NCI-H1048 (cell line): ENCODE data around the gene ARHGAP18.
"Not testable (repeated sequence)": the region's sequence is repeated elsewhere in the genome, so short reads cannot be mapped to it uniquely, and the experiment has no call there.

Experiments used
- DNase-seq: peaks from one replicate; lab custom pipeline; 2025; lab: John Stamatoyannopoulos, UW

The ARHGAP18 gene

DNA sequence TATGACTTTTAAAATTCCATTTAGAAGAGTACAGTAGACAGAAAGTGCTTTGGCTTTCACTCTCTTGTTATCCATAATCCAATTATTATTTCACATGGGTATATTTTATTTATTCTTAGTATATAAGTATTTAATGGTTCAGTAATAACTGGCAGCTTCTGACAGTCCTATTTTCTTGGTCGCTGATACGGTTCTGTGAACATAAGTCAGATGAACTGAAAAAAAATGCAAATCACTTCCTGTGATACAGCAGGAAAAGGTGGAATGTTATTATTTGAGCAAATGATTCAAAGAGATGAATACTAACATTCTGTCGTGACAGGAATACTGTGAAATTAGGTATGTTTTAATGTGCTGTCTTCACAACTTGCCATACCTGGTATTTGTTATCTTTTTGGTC is 132.3 kb downstream of the ARHGAP18 start:
- no peak for DNase-seq

DNA sequence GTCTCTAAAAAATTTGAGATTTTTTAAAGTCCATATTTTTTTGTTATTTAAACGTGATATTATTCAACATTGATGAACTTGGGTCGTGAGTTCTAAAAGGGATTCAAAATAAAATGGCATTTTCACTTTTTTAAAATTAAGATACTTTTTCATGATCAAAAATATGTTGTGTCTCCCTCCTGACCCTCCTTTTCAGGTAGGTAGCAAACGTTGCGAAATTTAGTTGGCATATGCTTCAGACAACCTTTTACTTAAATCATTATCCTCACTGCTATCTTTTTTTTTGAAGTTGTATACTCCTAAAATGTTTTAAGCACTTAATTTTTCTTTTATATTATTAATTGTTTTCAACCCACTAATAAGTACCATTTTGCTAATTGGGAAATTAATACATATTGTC is 133.5 kb downstream of the ARHGAP18 start:
- no peak for DNase-seq

DNA sequence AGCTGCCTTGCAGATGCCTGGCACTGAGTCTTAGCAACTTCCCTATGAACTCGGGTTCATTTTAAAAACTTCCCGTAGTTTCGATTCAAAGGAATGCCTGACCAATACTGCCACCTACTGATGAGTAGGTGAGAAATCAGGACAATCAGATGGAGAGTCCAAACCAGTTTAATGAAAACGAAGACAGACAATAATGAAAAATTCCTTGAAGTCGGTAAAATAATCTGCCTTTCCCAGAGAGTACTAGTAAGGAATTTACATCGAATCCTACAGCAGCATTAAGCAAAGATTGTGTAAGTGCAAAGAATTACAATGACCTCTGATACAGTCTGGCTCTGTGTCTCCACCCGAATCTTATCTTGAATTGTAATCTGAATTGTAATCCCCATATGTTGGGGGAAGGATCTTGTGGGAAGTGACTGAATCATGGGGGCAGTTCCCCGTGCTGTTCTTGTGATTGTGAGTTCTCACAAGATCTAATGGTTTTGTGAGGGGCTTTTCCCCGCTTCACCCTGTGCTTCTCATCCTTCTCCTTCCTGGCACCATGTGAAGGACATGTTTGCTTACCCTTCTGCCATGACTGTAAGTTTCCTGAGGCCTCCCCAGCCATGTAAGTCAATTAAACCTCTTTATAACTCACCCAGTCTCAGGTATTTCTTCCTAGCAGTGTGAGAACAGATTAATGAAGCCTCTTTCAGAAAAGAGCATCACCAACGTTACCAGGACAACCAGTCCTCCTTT is 134.4 kb downstream of the ARHGAP18 start:
- DNase-seq: peak; percentile 31

GRCh38 chr6:129574605-129575004 is 135.4 kb downstream of the ARHGAP18 start:
- not testable (repeated sequence) for DNase-seq

DNA sequence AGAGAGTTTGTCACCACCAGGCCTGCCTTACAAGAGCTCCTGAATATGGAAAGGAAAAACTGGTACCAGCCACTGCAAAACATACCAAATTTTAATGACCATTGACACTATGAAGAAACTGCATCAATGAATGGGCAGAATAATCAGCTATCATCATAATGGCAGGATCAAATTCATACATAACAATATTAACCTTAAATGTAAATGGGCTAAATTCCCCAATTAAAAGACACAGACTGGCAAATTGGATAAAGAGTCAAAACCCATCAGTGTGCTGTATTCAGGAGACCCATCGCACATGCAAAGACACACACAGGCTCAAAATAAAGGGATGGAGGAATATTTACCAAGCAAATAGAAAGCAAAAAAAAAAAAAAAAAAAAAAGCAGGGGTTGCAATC is 139.0 kb downstream of the ARHGAP18 start:
- DNase-seq: not testable (repeated sequence)

DNA sequence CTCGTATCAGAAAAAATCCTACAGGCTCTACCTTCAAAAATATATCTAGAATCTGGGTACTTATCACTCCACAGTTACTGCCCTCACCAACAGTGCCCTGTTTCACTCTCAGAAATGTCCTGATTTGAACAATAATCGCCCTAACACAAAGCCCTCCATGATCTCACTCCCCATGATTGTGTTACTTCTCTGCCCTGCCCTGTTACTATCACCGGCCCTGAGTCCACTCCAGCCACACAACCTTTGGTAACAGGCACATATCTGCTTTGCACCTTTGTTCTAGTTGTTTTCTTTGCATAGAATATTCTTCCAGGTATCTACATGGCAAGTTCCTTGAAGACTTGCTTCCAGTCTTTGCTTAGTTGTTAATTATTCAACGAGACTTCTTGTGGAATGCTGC is 142.0 kb downstream of the ARHGAP18 start:
- no peak for DNase-seq

- no peak for DNase-seq
Observed at GRCh38 chr6:129567374-129567773, 142.6 kb downstream of the ARHGAP18 start.

- no peak for DNase-seq
Observed at GRCh38 chr6:129565811-129566210, 144.2 kb downstream of the ARHGAP18 start.

- DNase-seq: no peak
Observed at GRCh38 chr6:129565366-129565765, 144.6 kb downstream of the ARHGAP18 start.

DNA sequence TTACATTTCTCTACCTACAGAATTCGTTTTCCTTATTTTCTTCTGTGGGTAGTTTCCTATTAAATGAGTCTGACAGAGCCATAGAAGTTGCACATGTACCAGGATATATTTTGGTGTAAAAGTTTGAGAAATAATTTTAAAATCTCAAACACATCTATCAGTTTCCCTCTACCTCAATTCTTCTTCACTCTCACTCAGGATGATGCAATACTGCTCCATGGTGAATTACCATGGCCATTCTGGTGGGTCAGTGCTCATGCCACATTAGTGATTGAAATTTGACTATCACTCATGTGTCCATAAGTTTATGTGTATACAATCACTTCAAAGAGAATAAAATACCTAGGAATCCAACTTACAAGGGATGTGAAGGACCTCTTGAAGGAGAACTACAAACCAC is 151.7 kb downstream of the ARHGAP18 start:
- DNase-seq: no peak

- no peak for DNase-seq
Observed at GRCh38 chr6:129555206-129555832, 154.7 kb downstream of the ARHGAP18 start.

GRCh38 chr6:129552413-129552812 is 157.6 kb downstream of the ARHGAP18 start:
- no peak for DNase-seq

GRCh38 chr6:129551486-129551885 is 158.5 kb downstream of the ARHGAP18 start:
- DNase-seq: no peak

- no peak for DNase-seq
Observed at GRCh38 chr6:129546702-129547101, 163.3 kb downstream of the ARHGAP18 start.

GRCh38 chr6:129544892-129545612 is 164.9 kb downstream of the ARHGAP18 start:
- DNase-seq: no peak

- no peak for DNase-seq
Observed at GRCh38 chr6:129543981-129544380, 166.0 kb downstream of the ARHGAP18 start.

GRCh38 chr6:129542705-129543104 is 167.3 kb downstream of the ARHGAP18 start:
- DNase-seq: no peak

GRCh38 chr6:129539032-129539431 is 170.9 kb downstream of the ARHGAP18 start:
- DNase-seq: no peak

- no peak for DNase-seq
Observed at GRCh38 chr6:129536271-129536670, 173.7 kb downstream of the ARHGAP18 start.

- DNase-seq: no peak
Observed at GRCh38 chr6:129534926-129535325, 175.1 kb downstream of the ARHGAP18 start.
